Cortex of kidney (tissue), 1 donor: Measurements from ENCODE around the gene CDK11B.
"Not testable (repeated sequence)": the region's sequence is repeated elsewhere in the genome, so short reads cannot be mapped to it uniquely, and the experiment has no call there.

ENCODE experiments used
- DNase-seq: peaks from one replicate; lab custom pipeline; 2025; lab: John Stamatoyannopoulos, UW

Gene CDK11B

DNA sequence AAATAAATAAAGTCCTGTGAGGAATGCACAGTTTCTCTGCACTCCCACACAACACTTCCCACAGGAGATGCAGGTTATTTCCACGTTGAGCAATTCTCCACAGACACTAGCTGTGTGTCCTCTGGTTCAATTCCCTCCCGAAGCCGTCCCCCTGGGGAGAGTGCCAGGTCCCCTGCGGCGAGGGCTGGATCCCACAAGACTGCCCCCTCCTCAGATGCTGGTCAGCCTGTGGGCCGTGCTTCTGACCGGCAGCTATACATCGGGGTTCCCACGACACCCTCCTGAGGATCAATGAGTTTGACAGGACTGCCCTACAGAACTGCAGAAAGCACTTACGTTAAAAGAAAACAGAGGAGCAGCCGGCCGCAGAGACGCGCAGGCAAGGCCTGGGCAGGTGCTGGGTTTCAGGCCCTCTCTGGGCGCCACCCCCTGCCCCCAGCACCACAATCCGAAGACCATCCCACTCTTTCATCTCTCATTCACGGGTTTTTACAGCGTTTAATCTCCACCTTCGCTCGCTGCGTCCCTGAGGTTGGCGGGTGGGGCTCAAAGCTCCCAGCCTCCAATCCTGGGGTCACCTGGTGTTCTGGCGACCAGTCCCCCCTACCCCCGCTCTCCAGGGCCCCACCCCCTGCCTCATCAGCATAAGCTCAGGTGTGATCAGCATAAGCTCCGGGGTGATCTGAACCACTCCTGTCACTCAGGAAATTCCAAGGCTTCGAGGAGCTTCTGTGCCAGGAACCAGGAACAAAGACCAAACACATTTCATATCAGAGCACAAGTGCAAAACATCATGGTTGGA is 24.5 kb upstream of the CDK11B start:
- DNase-seq: no peak

DNA sequence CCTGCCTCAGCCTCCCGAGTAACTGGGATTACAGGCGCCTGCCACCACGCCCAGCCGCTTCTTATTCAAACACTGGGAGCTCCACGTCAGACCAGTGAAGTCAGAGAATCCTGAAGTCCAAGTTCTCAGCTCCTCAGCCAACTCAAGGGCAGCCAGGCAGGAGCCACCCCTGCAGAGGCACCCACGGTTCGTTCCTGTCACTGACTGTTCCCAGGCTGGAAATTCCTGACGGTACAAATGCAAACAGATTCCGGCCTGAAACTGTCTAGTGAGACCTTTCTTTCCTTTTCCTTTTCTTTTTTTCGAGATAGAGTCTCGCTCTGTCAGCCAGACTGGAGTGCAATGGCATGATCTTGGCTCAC is 22.1 kb upstream of the CDK11B start:
- DNase-seq: no peak

GRCh38 chr1:1680031-1680911 is 21.5 kb upstream of the CDK11B start:
- DNase-seq: no peak

GRCh38 chr1:1678581-1679380 is 20.0 kb upstream of the CDK11B start:
- no peak for DNase-seq

- no peak for DNase-seq
Measured at GRCh38 chr1:1677718-1678580, 19.1 kb upstream of the CDK11B start.

DNA sequence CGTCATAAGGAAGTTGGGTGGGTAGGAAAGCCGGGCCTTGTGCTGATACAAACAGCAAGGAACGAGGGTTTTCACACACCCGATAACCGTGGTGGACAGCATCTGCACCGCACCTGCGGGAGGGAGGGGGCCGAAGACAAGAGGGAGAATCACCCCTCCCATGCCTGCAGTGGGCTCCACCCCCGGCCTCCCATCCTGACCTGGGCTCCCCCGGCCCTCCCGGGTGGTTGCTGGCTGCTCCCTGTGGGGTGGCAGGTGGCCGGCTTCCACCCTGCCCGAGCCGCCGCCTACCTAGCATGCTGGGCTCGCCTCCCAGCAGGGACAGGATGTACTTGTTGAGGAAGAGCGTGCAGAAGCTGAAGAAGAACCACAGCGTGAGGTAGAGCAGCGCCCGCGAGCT is 17.3 kb upstream of the CDK11B start:
- not testable (repeated sequence) for DNase-seq

- DNase-seq: not testable (repeated sequence)
Measured at GRCh38 chr1:1675218-1675617, 16.4 kb upstream of the CDK11B start.

DNA sequence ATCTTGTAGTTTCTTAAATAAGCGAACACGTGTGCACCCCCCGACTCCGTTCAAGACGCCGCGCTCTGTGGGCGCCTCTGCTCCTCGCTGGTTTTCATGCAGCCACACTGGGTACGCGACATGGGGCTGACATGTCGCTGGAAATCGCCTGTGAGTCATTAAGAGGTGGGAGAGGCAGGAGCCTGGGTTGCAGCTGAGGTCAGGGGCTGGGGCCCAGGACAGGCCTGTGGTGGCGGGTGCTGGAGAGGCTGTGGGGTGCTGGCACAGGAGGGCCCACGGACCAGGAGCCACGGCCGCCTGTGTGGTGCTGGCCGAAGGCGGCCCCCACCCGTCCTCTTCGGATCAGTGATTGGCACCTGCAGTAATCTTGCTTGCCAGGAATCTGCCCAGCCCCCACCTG is 16.0 kb upstream of the CDK11B start:
- not testable (repeated sequence) for DNase-seq

DNA sequence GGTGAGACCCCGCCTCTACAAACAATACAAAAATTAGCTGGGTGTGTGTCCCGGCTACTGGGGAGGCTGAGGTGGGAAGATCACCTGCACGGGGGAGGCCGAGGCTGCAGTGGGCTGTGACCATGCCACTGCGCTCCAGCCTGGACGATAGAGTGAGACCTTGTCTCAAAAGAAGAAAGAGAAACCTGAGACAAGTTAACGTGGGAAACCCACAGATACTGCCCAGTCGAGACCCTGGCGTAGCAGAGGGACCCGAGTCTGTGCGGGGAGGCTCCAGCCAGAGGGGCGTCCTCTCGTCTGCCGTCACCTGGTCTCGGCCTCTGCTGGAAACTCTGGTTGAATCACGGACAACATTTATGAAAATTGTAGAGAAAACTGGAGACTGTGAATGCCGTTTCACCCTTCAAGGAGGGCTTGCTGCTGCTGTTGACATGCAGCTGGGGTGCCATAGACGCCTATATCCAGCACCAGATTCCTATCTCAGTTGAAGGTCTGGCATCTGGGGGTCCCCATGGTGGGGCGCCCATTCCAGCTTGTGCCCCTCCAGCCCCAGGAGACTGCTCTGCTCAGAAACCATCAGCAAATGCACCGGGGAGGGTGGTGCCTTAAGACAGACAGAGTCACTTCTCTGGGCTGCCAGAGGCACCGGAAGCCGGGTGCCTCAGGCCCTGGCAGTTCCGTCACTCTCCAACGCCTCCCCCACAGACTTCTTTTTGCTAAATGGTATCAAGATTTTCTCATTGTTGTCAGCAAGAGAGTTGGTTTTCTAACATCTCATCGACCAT is 13.6 kb upstream of the CDK11B start:
- no peak for DNase-seq

DNA sequence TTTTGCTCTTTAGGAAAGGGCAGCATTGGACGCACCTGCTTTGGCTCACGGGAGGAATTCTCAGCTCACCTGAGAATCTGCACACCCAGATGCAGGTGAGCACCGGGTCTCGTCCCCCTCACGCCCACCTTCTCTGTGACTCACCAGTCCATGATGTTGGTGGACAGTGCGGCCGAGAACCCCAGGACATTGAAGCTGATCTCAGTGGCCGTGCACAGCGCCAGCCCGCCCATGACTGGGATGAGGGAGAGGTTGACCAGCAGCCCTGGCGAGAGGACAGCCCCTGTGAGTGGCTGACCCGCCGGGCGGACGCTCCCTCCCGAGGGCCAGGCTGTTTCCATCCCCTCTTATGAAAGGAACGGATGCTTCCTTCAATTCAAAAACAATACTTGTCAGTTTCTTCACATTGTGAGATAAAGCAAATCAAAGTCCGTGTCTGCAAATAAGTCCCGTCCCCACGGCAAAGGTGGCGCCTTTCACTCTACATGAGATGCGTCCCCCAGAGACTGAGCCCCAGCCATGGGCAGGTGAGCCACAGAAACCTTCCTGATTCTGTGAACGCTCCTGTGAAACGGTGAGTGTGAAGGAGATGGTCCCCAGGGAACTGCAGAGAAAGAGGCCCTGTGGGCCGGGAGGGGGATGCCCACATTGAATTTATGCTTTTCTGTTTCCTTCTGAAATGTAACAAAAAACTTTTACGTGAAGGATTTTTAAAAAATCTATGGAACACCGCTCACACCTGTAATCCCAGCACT is 12.7 kb upstream of the CDK11B start:
- DNase-seq: no peak

DNA sequence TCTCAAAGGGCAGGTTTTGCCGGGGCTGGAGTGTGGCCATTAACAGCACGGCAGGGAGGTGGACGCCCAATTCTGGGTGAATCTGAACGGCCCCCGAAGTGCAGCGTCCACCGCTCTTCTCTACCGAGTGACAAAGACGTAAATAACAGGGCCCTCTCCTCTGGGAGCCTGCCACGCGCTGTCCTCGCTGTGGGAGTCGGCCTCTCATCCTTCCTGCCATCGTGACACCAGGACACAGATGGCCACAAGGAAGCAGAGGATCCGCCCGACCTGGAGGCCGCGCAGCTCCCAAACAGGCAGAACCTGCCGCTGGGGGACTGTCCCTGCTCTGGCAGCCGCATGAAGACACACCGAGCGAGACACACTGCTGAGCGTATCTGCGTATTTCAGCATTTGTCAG is 12.1 kb upstream of the CDK11B start:
- DNase-seq: no peak

GRCh38 chr1:1669468-1670440 is 10.9 kb upstream of the CDK11B start:
- DNase-seq: no peak

GRCh38 chr1:1666526-1666925 is 7.7 kb upstream of the CDK11B start:
- no peak for DNase-seq

- DNase-seq: no peak
Measured at GRCh38 chr1:1665815-1666251, 7.0 kb upstream of the CDK11B start.

- no peak for DNase-seq
Measured at GRCh38 chr1:1664941-1665814, 6.4 kb upstream of the CDK11B start.

DNA sequence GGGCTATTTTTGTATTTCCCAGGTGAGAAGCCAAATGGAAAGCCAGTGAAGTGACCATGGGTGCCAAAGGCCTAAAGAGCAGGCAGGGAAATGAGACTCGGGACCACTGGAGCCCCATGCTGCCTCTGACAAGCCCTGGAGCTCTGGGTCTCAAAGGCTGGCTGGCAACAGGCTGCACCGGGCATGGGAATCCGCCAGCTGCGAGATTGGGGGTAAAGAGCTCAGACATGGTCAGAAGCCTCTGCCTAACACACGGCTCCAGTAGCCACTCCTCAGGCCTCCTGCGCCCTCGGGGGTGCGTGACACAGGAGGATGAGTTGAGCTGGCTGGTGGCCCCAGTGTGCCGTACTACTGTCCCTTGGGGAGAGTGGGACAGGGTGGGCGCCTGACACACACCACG is 5.5 kb upstream of the CDK11B start:
- not testable (repeated sequence) for DNase-seq

GRCh38 chr1:1662830-1663560 is 4.2 kb upstream of the CDK11B start:
- not testable (repeated sequence) for DNase-seq
